HG02884 (cell line): Measurements from ENCODE around the gene TAC3.

ENCODE experiments used
- ATAC-seq: cut with Tn5 transposase; IDR thresholded peaks from one replicate; pipeline ENCODE4 v1.9.1; 2021; ENCODE audit warnings: mild to moderate bottlenecking, moderate library complexity; ENCODE audit not compliant: unreplicated experiment

The TAC3 gene

GRCh38 chr12:57006809-57007475, 9.4 kb downstream of the TAC3 start:
- ATAC-seq: no peak

- ATAC-seq: peak; percentile 59
These were observed 10.1 kb downstream of the TAC3 start, which contains the start of gene ZBTB39 for GRCh38 chr12:57005980-57006808. ZBTB39 (minus strand) TSS chr12:57006546; CDS start chr12:57004917, 1,629 bp downstream.

GRCh38 chr12:57004651-57005050, 11.7 kb downstream of the TAC3 start:
- no peak for ATAC-seq

GRCh38 chr12:57003395-57003794, 12.9 kb downstream of the TAC3 start:
- no peak for ATAC-seq

- no peak for ATAC-seq
These were observed 14.9 kb downstream of the TAC3 start for GRCh38 chr12:57001448-57001906.

GRCh38 chr12:57000393-57000792, 15.9 kb downstream of the TAC3 start:
- no peak for ATAC-seq

- no peak for ATAC-seq
These were observed 16.9 kb downstream of the TAC3 start for GRCh38 chr12:56999456-56999855.

GRCh38 chr12:56998981-56999380, 17.3 kb downstream of the TAC3 start:
- peak; percentile 93 for ATAC-seq

GRCh38 chr12:56998316-56998715, 18.0 kb downstream of the TAC3 start:
- ATAC-seq: no peak

- ATAC-seq: no peak
These were observed 19.4 kb downstream of the TAC3 start for GRCh38 chr12:56996793-56997545.

- ATAC-seq: no peak
These were observed 20.3 kb downstream of the TAC3 start for GRCh38 chr12:56995930-56996496.

GRCh38 chr12:56995201-56995929, 21.0 kb downstream of the TAC3 start:
- ATAC-seq: no peak

- no peak for ATAC-seq
These were observed 22.0 kb downstream of the TAC3 start for GRCh38 chr12:56994231-56994746.

- ATAC-seq: no peak
These were observed 23.0 kb downstream of the TAC3 start for GRCh38 chr12:56993346-56993745.

GRCh38 chr12:56991319-56992246, 24.7 kb downstream of the TAC3 start:
- no peak for ATAC-seq

GRCh38 chr12:56990648-56991318, 25.5 kb downstream of the TAC3 start:
- ATAC-seq: no peak

- ATAC-seq: no peak
These were observed 26.3 kb downstream of the TAC3 start for GRCh38 chr12:56989861-56990610.
